Left ventricle myocardium inferior (tissue), 1 donor: ENCODE measurements around the gene CCR7. TPM values are rescaled to one million over a fixed set of nuclear protein-coding genes. Genes with fewer than 3 reads are reported as not detected.

Experiments used
- DNase-seq: peaks from one replicate; pipeline ENCODE4 v3.0.0-alpha.2; 2020
- H3K27ac ChIP-seq: fragments of 200-600 bp; replicated peaks from 2 replicates; pipeline ENCODE4 v1.8.0; 2021
- H3K27me3 ChIP-seq: fragments of 200-600 bp; 2 replicates; pipeline ENCODE4 v1.8.0; 2021; ENCODE audit warnings: low read depth
- H3K36me3 ChIP-seq: fragments of 200-600 bp; 2 replicates; pipeline ENCODE4 v1.8.0; 2021
- H3K4me1 ChIP-seq: fragments of 200-600 bp; 2 replicates; pipeline ENCODE4 v1.8.0; 2021
- H3K4me3 ChIP-seq: fragments of 200-600 bp; 2 replicates; pipeline ENCODE4 v1.8.0; 2021; ENCODE audit warnings: mild to moderate bottlenecking, moderate library complexity
- H3K9me3 ChIP-seq: fragments of 200-600 bp; replicated peaks from 2 replicates; pipeline ENCODE4 v1.8.0; 2021
- intact Hi-C: fragments of 100-400 bp; cut with micrococcal nuclease; formaldehyde crosslinking; loops from one replicate; pipeline ENCODE4 v1.11.0; 2022
- total RNA-seq: library from RNA; stranded (reverse); fragmentation: NEBNext Ultra II Directional; extraction: Animal tissue kit (Norgen Biotek cat#: 25700); gene quantifications from one replicate; pipeline ENCODE4 v1.2.1, GENCODE V29; 2021
- TF ChIP-seq, protein P1 (sequence below): fragments of 200-600 bp; IDR thresholded peaks from 2 replicates; pipeline ENCODE4 v1.8.0; 2021; ENCODE audit warnings: antibody characterized with exemption, mild to moderate bottlenecking, borderline replicate concordance
- donor health status: DM: no; HTN: yes; CAD: no; lungs with severe emphysema.

Gene CCR7
- total RNA-seq, 1 donor from 2014 or later = not detected

DNA sequence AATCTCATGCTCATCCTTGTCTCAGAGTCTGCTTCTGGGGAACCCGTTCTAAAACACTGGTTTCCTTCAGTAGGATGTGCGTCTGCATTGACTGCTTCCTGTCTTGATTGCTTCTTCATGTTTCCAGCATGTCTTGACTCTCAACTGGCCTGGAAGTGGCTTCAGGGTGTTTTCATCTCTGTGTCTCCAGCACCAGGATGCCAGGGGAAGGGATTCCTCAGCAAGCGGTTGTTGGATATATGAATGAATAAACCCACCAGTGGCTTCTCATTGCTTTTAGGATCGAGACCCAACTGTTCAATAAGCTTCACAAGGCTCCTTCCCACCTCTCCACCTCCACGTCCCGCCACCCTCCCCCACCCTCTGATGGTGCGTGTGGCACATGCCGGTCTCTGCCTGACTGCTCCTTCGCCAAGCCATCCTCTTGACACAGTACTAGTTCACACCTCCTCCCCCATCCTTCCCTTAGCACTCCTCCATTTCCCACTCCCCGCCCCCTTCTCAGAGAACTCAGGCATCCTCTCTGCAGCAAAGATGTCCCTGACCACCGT is 49.7 kb downstream of the CCR7 start:
- intact Hi-C loops = no loop called here
- Histone ChIP-seq H3K9me3 (no peaks in the 10 kb centered on the region), H3K4me1 (peaks cover 11% of the 10 kb centered on the region), H3K27ac (no peak overlapping the region), H3K4me3 (no peak overlapping the region), H3K27me3 (no peaks in the 10 kb centered on the region), H3K36me3 (no peaks in the 10 kb centered on the region)
- TF ChIP-seq, protein P1, sequence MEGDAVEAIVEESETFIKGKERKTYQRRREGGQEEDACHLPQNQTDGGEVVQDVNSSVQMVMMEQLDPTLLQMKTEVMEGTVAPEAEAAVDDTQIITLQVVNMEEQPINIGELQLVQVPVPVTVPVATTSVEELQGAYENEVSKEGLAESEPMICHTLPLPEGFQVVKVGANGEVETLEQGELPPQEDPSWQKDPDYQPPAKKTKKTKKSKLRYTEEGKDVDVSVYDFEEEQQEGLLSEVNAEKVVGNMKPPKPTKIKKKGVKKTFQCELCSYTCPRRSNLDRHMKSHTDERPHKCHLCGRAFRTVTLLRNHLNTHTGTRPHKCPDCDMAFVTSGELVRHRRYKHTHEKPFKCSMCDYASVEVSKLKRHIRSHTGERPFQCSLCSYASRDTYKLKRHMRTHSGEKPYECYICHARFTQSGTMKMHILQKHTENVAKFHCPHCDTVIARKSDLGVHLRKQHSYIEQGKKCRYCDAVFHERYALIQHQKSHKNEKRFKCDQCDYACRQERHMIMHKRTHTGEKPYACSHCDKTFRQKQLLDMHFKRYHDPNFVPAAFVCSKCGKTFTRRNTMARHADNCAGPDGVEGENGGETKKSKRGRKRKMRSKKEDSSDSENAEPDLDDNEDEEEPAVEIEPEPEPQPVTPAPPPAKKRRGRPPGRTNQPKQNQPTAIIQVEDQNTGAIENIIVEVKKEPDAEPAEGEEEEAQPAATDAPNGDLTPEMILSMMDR = no peak
- DNase-seq = no peak

DNA sequence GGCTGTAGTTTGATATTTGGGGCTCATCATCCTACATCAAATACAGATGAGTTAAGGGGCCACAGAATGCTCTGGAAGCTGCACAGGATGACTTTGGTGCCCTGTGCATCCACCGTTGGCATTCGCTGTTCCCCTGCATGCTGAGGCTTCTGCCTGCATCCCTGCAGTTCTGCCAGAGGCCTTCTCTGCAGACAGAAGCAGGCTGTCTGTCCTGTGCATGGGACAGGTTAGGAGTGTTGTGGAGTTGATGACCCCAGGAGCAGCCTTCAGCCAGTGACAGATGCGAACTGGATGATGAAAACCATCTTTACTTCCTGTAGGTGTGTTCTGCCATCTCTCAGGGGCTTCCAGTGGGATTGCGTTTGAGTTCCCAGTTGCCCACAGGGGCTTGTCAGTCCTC is 50.3 kb downstream of the CCR7 start:
- Histone ChIP-seq H3K27me3 (no peaks in the 10 kb centered on the region), H3K4me1 (peaks cover 16% of the 10 kb centered on the region), H3K36me3 (no peaks in the 10 kb centered on the region), H3K27ac (no peak overlapping the region), H3K4me3 (no peak overlapping the region), H3K9me3 (no peaks in the 10 kb centered on the region)
- TF ChIP-seq, protein P1 = no peak
- DNase-seq = no peak
- intact Hi-C loops = no loop called here

DNA sequence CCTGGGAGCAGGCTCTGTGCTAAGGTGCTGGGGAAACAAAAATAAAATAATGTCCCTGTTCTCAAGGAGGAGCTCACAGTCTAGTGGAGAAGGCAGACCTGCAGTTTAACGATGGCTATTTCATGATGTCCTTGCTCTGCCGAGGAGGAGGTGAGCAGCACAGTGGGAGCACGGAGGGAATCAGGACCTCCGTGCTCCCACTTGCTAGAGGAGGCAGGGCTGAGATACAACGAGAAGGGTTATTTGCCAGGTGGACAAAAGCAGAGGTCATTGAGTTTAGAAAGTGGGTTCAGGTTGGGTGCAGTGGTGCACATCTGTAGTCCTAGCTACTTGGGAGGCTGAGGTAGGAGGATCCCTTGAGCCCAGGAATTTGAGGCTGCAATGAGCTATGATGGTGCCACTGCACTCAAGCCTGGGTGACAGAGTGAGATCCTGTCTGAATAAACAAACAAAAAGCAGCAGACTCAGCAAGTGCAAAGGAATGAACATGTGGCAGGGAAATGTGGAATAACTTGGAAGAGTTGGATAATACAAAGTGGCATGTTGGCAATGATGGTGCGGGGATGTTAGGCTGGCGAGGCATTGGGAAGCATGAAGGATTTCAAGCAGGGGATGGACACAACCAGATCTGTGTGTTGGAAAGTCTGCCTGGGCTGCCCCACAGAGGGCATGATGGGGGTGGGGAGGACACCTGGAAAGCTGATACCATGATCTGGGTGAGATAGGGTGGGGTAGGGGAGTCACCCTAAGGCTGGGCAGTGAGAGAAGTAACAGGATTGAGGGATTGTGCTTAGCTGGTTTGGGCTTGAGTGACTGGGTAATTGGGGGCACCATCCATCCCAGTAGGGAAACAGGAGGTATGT is 51.0 kb downstream of the CCR7 start:
- DNase-seq = no peak
- TF ChIP-seq, protein P1 = no peak
- H3K36me3 ChIP-seq = no peaks in the 10 kb centered on the region
- intact Hi-C loops = no loop called here
- no peak overlapping the region for H3K4me3 ChIP-seq
- H3K27me3 ChIP-seq = no peaks in the 10 kb centered on the region
- H3K27ac ChIP-seq = no peak overlapping the region
- no peaks in the 10 kb centered on the region for H3K9me3 ChIP-seq
- peaks cover 18% of the 10 kb centered on the region for H3K4me1 ChIP-seq

DNA sequence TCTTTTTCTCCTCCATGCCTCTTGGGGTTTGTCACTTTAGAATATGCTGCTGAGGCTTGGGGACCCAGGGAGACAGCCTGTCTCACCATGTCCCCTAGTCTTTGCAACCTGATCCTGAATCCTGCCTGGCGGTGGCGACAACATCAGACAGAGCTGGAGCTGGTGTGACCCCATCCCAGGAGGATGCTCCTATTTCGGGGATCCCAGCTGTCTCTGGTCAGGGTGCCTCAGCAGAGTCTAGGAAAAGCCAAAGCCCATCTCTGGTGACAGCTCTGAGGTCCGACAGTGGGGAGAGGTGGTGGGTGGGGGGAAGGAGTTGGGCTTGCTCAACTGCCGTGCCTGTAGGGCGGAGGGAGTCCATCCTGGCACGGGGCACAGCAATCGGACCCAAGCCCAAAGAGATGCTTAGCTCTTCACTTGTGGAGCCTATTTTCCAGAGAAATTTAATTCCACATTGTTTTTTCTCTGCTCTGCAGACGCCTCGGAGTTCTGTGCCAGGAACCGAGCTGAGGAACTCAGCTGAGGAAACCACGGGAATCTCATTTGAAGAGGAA is 53.5 kb downstream of the CCR7 start:
- TF ChIP-seq, protein P1 = no peak

DNA sequence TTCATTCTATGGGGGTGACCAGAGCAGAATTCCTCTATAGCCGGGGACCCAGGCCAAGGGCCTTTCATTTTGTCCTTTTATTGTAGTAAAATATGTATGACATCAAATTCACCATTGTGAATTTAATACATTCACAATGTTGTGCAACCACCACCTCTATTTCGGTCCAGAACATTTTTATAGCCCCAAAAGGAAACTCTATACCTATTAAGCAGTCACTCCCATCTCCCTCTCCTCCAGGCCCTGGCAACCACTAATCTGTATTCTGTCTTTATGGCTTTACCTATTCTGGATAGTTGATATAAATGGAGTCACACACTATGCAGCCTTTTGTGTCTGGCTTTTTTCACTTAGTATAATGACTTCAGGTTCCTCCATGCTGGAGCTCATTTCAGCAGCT is 54.1 kb downstream of the CCR7 start:
- no peak overlapping the region for H3K27ac ChIP-seq
- intact Hi-C loops = no loop called here
- no peaks in the 10 kb centered on the region for H3K36me3 ChIP-seq

More for the DNA sequence above, 53.5 kb downstream of the CCR7 start:
- Histone ChIP-seq H3K27ac (no peak overlapping the region), H3K9me3 (no peaks in the 10 kb centered on the region), H3K4me3 (no peak overlapping the region), H3K4me1 (peaks cover 14% of the 10 kb centered on the region), H3K27me3 (no peaks in the 10 kb centered on the region), H3K36me3 (no peaks in the 10 kb centered on the region)
- intact Hi-C loops = no loop called here
- DNase-seq = no peak

More for the DNA sequence above, 54.1 kb downstream of the CCR7 start:
- no peak overlapping the region for H3K4me3 ChIP-seq
- DNase-seq = no peak
- H3K27me3 ChIP-seq = no peaks in the 10 kb centered on the region
- H3K9me3 ChIP-seq = no peaks in the 10 kb centered on the region
- peaks cover 8% of the 10 kb centered on the region for H3K4me1 ChIP-seq
- TF ChIP-seq, protein P1 = no peak
